Measurements from ENCODE around the gene TYK2.
"Not testable (repeated sequence)": the region's sequence is repeated elsewhere in the genome, so short reads cannot be mapped to it uniquely, and the experiment has no call there.

The TYK2 gene

DNA sequence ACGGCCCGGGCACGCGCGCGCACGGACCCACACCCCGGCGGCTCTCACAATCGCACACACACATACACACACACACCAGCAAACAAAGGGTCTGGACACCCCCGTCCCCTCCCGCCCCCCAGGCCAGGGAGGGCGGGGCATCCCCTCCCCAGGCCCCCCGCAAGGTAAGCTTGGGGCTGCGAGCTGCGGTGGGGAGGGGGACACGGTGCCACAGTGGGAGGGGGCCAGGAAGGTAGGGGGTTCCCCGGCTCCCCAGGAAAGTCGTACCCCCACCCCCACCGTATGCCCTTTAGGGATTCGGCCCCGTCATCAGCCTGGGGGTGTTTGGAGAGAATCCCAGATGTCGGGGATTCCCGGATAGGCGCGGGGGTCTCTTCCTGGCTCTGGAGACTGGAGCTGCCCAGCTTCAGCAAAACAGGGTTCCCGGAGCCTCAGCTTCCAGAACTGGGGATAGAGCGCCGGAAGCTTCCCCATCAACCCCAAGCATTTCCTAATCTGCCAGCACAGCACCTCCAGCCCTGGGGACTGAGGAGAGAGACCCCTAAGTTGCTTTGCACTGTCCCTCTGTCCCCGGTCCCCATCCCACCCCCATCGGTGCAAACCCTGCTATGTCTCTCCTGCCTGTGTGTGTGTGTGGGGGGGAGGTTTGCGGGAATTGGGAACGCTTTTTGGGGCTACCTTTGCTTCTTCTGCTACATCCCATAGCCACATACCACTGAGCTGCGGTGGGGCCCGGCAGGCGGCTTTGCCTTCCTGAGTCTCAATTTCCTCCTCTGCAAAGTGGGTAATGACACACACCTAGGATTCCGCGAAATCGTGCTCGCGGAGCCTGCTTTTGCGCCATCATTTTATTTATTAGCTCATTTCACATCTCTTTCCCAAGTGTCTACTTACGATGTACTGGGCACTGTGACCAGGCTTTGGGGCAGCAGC, 24.8 kb upstream of the TYK2 start:
- H3K9ac ChIP-seq (ENCODE audit: low read length) = peak overlapping the region; percentile 20
- peak; percentile 25 for DNase-seq (ENCODE audit: low read depth)
- peaks cover 32% of the 10 kb centered on the region for H3K4me1 ChIP-seq (ENCODE audit: control insufficient read depth, insufficient read depth, low read length)
- peaks cover 3% of the 10 kb centered on the region for H3K27me3 ChIP-seq (replicated peaks; ENCODE audit: control insufficient read depth, insufficient read depth, low read length)
- H3K9me3 ChIP-seq (ENCODE audit: control insufficient read depth, low read length) = no peaks in the 10 kb centered on the region
- H3K36me3 ChIP-seq (ENCODE audit: control insufficient read depth, insufficient read depth, low read length, severe bottlenecking) = peaks cover 5% of the 10 kb centered on the region
- peak overlapping the region; percentile 95 for H3K4me3 ChIP-seq (ENCODE audit: low read length)

- H3K4me1 ChIP-seq (ENCODE audit: control insufficient read depth, insufficient read depth, low read length) = peaks cover 35% of the 10 kb centered on the region
- H3K9me3 ChIP-seq (ENCODE audit: control insufficient read depth, low read length) = no peaks in the 10 kb centered on the region
- DNase-seq (ENCODE audit: low read depth) = peak; percentile 99
- H3K27me3 ChIP-seq (replicated peaks; ENCODE audit: control insufficient read depth, insufficient read depth, low read length) = peaks cover 3% of the 10 kb centered on the region
- peak within 1 kb of the TSS; percentile 95 for H3K4me3 ChIP-seq (ENCODE audit: low read length)
- peak within 1 kb of the TSS; percentile 93 for H3K9ac ChIP-seq (ENCODE audit: low read length)
- peaks cover 10% of the 10 kb centered on the region for H3K36me3 ChIP-seq (ENCODE audit: control insufficient read depth, insufficient read depth, low read length, severe bottlenecking)
These were observed 23.0 kb upstream of the TYK2 start, which contains the start of gene CDC37 for GRCh38 chr19:10403137-10404021. Gene CDC37, minus strand, starts transcription at chr19:10403542. Its CDS starts 63 bp downstream, at chr19:10403479.

DNA sequence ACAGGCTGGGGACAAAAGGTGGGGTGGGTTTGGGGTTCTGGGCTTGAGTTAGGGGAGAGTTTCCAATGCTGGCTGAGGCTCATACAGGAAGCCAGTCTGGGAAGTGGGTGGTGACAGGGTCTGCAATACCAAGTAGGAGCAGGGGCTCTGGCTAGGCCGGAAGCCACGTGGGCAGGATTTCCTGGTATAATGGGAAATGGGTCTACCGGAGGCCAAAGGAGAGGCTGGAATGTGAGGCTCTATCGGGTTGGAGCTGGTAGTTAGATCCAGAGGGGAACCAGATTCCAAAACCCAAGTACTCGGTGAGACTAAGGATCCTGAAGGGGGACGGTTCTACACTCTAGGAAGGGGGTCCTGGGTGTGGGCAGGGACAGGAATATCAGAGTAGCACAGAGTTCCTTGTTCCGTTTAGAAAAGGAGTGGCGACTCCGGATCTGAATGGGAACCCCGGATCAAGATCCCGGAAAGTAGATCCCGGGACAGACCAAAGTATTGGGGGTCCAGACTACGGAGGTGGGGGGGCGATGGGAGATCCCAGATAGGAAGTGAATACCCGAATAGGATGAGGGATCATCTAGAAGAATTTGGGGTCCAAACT, 22.2 kb upstream of the TYK2 start:
- Histone ChIP-seq H3K4me1 (ENCODE audit: control insufficient read depth, insufficient read depth, low read length) (peaks cover 35% of the 10 kb centered on the region), H3K27me3 (replicated peaks; ENCODE audit: control insufficient read depth, insufficient read depth, low read length) (peaks cover 3% of the 10 kb centered on the region), H3K9ac (ENCODE audit: low read length) (peak overlapping the region; percentile 93), H3K4me3 (ENCODE audit: low read length) (peak overlapping the region; percentile 95), H3K36me3 (ENCODE audit: control insufficient read depth, insufficient read depth, low read length, severe bottlenecking) (peaks cover 11% of the 10 kb centered on the region), H3K9me3 (ENCODE audit: control insufficient read depth, low read length) (no peaks in the 10 kb centered on the region)
- peak; percentile 70 for DNase-seq (ENCODE audit: low read depth)

GRCh38 chr19:10399878-10400277, 19.5 kb upstream of the TYK2 start:
- Histone ChIP-seq H3K9ac (ENCODE audit: low read length) (no peak overlapping the region), H3K27me3 (replicated peaks; ENCODE audit: control insufficient read depth, insufficient read depth, low read length) (no peaks in the 10 kb centered on the region), H3K9me3 (ENCODE audit: control insufficient read depth, low read length) (no peaks in the 10 kb centered on the region), H3K4me1 (ENCODE audit: control insufficient read depth, insufficient read depth, low read length) (peaks cover 26% of the 10 kb centered on the region), H3K4me3 (ENCODE audit: low read length) (no peak overlapping the region), H3K36me3 (ENCODE audit: control insufficient read depth, insufficient read depth, low read length, severe bottlenecking) (peaks cover 23% of the 10 kb centered on the region)
- no peak for DNase-seq (ENCODE audit: low read depth)

DNA sequence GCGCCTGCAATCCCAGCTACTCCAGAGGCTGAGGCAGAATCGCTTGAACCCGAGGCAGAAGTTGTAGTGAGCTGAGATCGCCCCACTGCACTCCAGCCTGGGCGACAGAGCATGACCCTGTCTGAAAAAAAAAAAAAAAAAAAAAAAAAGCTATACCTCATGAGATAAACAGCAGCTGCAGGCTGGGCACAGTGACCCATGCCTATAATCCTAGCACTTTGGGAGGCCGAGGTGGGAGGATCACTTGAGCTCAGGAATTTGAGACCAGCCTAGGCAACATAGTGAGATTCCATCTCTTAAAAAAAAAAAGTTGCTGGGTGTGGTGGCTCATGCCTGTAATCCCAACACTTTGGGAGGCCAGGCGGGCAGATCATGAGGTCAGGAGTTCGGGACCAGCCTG, 19.0 kb upstream of the TYK2 start:
- H3K9me3 ChIP-seq (ENCODE audit: control insufficient read depth, low read length); DNase-seq (ENCODE audit: low read depth); H3K9ac ChIP-seq (ENCODE audit: low read length); H3K4me3 ChIP-seq (ENCODE audit: low read length); H3K27me3 ChIP-seq (replicated peaks; ENCODE audit: control insufficient read depth, insufficient read depth, low read length): not testable (repeated sequence)
- Histone ChIP-seq H3K36me3 (ENCODE audit: control insufficient read depth, insufficient read depth, low read length, severe bottlenecking) (peaks cover 27% of the 10 kb centered on the region), H3K4me1 (ENCODE audit: control insufficient read depth, insufficient read depth, low read length) (peaks cover 25% of the 10 kb centered on the region)

DNA sequence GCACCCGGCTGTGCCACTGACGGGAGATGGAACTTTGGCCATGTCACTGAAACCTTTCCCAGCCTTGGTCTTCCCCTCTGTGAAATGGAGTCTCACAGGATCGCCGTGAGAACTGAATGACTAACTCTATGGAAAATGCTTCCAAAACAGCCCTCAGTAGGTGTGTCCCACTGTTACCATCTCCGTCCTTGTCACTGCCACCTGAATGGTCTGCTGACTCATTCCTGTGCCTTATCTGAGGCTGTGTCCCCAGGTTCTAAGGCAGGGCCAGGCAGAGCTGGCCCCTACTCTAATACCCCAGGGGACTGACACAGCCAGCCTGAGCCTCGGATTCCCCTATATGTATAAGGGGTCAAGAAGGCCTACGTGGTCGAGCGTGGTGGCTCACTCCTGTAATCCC, 18.4 kb upstream of the TYK2 start:
- no peak overlapping the region for H3K4me3 ChIP-seq (ENCODE audit: low read length)
- DNase-seq (ENCODE audit: low read depth) = no peak

DNA sequence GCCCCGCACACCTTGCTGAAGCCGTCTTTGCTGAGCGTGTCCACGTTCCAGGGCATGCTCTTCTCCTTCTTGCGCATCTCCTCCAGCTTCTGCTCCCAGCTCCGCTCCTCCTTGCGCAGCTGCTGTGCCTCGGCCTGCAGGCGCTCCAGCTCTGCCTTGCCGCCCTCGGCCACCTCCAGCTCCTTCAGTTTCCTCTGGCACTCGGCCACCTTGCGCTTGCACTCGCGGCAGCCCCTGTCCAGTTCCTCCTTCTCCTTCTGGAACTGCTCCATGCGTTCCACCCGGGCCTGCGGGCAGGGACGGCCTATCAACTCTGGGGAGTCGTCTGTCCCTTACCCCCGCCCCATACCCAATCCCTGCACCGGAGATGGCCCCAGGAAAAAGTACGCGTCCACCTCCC, 15.5 kb upstream of the TYK2 start:
- H3K27me3 ChIP-seq (replicated peaks; ENCODE audit: control insufficient read depth, insufficient read depth, low read length) = no peaks in the 10 kb centered on the region
- H3K4me3 ChIP-seq (ENCODE audit: low read length) = no peak overlapping the region
- peaks cover 57% of the 10 kb centered on the region for H3K36me3 ChIP-seq (ENCODE audit: control insufficient read depth, insufficient read depth, low read length, severe bottlenecking)
- no peak overlapping the region for H3K9ac ChIP-seq (ENCODE audit: low read length)
- no peak for DNase-seq (ENCODE audit: low read depth)
- H3K4me1 ChIP-seq (ENCODE audit: control insufficient read depth, insufficient read depth, low read length) = peaks cover 6% of the 10 kb centered on the region
- no peaks in the 10 kb centered on the region for H3K9me3 ChIP-seq (ENCODE audit: control insufficient read depth, low read length)

More for the DNA sequence above, 18.4 kb upstream of the TYK2 start:
- no peak overlapping the region for H3K9ac ChIP-seq (ENCODE audit: low read length)
- peaks cover 22% of the 10 kb centered on the region for H3K4me1 ChIP-seq (ENCODE audit: control insufficient read depth, insufficient read depth, low read length)
- no peaks in the 10 kb centered on the region for H3K27me3 ChIP-seq (replicated peaks; ENCODE audit: control insufficient read depth, insufficient read depth, low read length)
- peaks cover 31% of the 10 kb centered on the region for H3K36me3 ChIP-seq (ENCODE audit: control insufficient read depth, insufficient read depth, low read length, severe bottlenecking)
- H3K9me3 ChIP-seq (ENCODE audit: control insufficient read depth, low read length) = no peaks in the 10 kb centered on the region

DNA sequence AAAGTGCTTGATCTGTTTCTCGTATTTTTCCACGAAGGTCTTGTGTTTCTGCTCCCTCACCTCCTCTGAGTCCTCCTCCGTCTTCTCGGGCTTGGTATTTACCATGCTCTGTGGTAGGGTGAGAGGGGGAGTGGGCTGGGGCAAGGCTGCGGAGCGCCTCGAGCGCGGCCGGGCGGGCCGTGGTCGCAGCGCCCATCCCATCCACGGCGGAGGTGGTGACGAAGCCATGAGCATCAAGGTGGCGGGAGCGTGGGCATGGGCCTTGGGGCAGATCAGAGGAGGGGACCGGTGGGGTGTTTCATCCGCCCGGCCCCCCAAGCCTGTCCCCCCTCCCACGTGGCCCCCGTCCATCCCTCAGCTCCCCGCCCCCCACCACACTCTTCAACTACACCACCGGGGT, 15.1 kb upstream of the TYK2 start:
- Histone ChIP-seq H3K27me3 (replicated peaks; ENCODE audit: control insufficient read depth, insufficient read depth, low read length) (no peaks in the 10 kb centered on the region), H3K4me1 (ENCODE audit: control insufficient read depth, insufficient read depth, low read length) (peaks cover 4% of the 10 kb centered on the region), H3K9ac (ENCODE audit: low read length) (no peak overlapping the region), H3K9me3 (ENCODE audit: control insufficient read depth, low read length) (no peaks in the 10 kb centered on the region), H3K36me3 (ENCODE audit: control insufficient read depth, insufficient read depth, low read length, severe bottlenecking) (peaks cover 56% of the 10 kb centered on the region), H3K4me3 (ENCODE audit: low read length) (no peak overlapping the region)
- DNase-seq (ENCODE audit: low read depth) = no peak

DNA sequence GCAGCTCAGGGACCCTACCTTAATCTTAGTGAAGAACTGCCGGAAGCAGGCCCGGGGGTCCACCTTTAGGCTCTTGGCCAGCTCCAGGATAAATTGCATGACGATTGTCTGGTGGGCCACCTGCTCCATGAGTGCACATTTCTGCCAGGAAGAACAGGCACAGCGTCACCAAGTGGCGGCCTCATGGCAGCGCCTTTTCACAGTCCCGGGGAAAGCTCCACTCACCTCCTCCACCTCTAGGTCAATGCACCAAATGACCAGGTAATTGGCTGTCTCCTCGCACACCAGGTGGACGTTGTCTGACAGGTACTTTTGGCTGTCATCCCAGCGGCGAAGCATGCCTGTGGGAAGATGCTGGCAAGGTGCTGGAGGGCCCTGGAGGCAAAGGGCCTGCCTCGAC, 14.6 kb upstream of the TYK2 start:
- H3K36me3 ChIP-seq (ENCODE audit: control insufficient read depth, insufficient read depth, low read length, severe bottlenecking) = peaks cover 56% of the 10 kb centered on the region
- no peak overlapping the region for H3K4me3 ChIP-seq (ENCODE audit: low read length)
- no peaks in the 10 kb centered on the region for H3K9me3 ChIP-seq (ENCODE audit: control insufficient read depth, low read length)
- no peaks in the 10 kb centered on the region for H3K27me3 ChIP-seq (replicated peaks; ENCODE audit: control insufficient read depth, insufficient read depth, low read length)
- H3K9ac ChIP-seq (ENCODE audit: low read length) = no peak overlapping the region
- no peak for DNase-seq (ENCODE audit: low read depth)
- peaks cover 1% of the 10 kb centered on the region for H3K4me1 ChIP-seq (ENCODE audit: control insufficient read depth, insufficient read depth, low read length)

DNA sequence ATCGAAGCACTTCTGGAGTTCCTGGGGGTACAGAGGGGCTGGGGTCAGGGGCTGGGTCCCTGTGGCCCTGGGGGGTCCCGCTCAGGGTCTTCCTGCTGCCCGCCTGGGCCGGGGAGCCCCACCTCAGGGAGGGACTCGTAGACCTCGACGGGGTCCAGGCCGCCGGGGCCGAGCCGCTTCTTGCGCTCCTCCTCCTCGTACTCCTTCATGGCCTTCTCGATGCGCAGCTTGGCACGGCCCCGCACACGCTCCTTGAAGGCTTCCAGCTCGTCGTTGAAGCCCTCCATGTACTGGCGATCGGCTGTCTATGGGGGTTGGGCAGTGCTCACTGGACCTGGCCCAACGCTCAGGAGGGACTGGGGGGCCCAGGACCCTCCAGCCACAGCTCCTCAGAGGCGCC, 12.8 kb upstream of the TYK2 start:
- Histone ChIP-seq H3K9me3 (ENCODE audit: control insufficient read depth, low read length) (no peaks in the 10 kb centered on the region), H3K36me3 (ENCODE audit: control insufficient read depth, insufficient read depth, low read length, severe bottlenecking) (peaks cover 50% of the 10 kb centered on the region), H3K4me3 (ENCODE audit: low read length) (no peak overlapping the region), H3K4me1 (ENCODE audit: control insufficient read depth, insufficient read depth, low read length) (no peaks in the 10 kb centered on the region), H3K27me3 (replicated peaks; ENCODE audit: control insufficient read depth, insufficient read depth, low read length) (no peaks in the 10 kb centered on the region), H3K9ac (ENCODE audit: low read length) (no peak overlapping the region)
- DNase-seq (ENCODE audit: low read depth) = no peak

DNA sequence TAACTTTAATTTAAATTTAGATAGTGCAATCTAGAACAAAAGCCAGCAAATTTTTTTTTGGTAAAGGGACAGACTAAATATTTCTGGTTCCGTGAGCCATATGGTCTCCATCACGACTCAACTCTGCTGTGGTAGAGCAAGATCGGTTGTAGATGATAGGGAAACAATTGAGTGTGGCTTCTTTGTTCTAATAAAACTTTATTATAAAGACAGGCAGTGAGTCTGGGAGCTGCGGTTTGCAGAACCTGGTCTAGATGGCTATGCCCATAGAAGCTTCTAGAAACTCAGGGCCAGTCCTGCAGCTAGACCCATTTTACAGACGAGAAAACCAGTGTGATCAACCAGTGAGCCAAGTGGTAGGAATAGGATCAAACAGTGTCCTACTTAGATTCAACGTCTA, 11.7 kb upstream of the TYK2 start:
- Histone ChIP-seq H3K4me3 (ENCODE audit: low read length) (no peak overlapping the region), H3K9ac (ENCODE audit: low read length) (no peak overlapping the region)

More for the DNA sequence above, 11.7 kb upstream of the TYK2 start:
- Histone ChIP-seq H3K27me3 (replicated peaks; ENCODE audit: control insufficient read depth, insufficient read depth, low read length) (no peaks in the 10 kb centered on the region), H3K9me3 (ENCODE audit: control insufficient read depth, low read length) (no peaks in the 10 kb centered on the region), H3K36me3 (ENCODE audit: control insufficient read depth, insufficient read depth, low read length, severe bottlenecking) (peaks cover 50% of the 10 kb centered on the region), H3K4me1 (ENCODE audit: control insufficient read depth, insufficient read depth, low read length) (no peaks in the 10 kb centered on the region)
- DNase-seq (ENCODE audit: low read depth) = no peak
